IPS DF 4.7 (cell line): ENCODE results near the gene VPS13C.

ENCODE experiments used
- DNase-seq: peaks from one replicate; pipeline ENCODE4 v3.0.0-alpha.2; 2013; ENCODE audit warnings: low spot score; ENCODE audit errors: extremely low read depth

Gene VPS13C

DNA sequence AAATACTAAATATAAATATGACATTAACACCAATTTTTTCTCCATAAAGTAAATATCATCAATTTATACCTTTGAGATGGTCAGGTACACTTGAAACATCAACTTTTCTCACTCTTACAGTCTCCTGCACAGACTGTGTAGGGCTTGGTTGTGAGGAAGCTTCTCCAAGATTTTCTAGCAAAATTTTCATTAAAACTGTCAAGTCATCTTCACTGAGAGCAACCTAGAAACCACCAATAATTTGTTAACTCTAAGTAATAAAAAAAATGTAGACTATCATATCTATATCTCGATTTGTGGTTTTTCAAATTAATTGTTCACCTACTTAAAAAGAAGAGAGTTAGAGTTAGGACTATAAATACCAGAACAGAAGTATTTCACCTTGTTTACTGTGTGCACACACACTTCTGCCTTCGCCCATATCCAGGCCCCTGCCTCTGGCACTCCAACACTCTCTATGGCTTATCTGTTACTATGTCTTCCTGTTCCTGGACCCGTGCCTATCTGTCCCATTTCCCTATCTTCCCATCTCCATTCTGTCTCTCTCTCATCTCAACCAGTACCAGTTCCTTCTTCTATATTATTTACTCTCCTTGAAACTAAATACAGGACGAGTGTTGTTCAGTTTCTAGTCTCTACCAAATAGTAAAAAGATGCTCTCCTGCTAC is 123.6 kb downstream of the VPS13C start:
- DNase-seq = no peak

- DNase-seq = no peak
Observed at GRCh38 chr15:61935493-61935892, 124.8 kb downstream of the VPS13C start.

DNA sequence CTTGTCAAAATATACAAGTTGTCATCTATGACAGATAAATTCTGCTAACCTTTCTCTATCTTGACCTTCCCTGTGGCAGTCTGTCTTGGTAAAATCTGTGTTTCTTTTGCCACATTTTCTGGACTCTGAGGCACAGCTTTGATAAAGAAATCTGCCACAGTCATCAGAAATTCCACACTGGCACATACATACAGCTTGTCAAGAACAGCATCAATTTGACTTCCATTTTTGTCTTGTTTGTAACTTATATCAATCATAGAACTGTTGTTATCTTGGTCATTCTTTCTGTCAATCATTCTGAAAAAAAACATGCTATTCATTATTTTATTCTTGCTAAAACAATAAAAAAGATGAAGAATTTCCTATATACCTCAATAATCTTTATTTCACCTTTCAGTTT is 130.8 kb downstream of the VPS13C start:
- DNase-seq = no peak

DNA sequence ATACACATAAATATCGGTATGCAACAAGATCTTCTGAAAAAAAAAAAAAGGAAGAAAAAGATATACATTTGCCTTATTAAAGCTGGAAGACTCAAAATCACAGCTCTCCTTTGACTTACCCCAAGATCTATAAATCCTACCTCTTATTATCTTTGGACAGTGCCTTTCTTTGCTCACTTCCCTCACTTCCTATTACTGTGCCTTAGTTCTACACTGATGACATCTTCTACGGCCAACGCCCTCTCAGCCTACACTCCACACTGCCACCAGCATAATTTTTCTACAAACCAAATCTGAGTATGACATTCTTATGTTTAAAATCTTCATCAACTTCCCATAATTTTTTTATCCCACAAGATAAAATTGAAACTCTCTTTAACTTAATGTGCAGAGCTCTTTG is 137.1 kb downstream of the VPS13C start:
- DNase-seq = no peak

GRCh38 chr15:61921093-61921492 is 139.2 kb downstream of the VPS13C start:
- DNase-seq = no peak

- no peak for DNase-seq
Observed at GRCh38 chr15:61917457-61917856, 142.8 kb downstream of the VPS13C start.

GRCh38 chr15:61916104-61916503 is 144.1 kb downstream of the VPS13C start:
- no peak for DNase-seq

- no peak for DNase-seq
Observed at GRCh38 chr15:61915640-61916039, 144.6 kb downstream of the VPS13C start.

- DNase-seq = no peak
Observed at GRCh38 chr15:61910839-61911369, 149.3 kb downstream of the VPS13C start.

DNA sequence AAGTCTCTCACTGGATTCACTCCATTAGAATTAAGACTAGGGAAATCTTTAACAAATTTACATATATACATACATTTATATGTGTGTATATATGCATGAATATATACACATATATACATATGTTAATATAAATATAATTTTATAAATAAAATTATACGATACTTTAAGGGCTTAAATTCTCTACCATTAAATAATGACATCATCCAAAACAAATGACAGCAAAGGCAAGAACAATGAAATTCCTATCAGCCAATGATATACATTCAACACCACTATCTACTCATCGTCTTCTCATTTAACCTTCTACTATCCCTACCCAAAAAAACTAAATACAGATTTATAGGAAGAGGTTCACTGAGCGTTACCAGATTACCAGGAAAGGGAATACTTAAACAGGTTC is 152.0 kb downstream of the VPS13C start:
- no peak for DNase-seq

DNA sequence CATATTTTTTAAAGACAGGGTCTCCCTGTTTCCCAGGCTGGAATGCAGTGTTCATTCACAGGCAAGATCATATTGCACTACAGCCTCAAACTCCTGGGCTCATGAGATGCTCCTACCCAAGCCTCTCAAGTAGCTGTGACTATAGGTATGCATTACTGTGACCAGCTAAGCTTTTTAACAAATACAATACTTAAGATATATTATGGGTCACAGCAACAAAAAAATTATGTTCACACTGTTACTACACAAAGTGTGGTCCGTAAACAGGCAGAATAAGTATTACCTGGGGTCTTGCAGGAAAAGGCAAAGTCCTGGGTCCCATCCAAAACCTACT is 152.5 kb downstream of the VPS13C start:
- DNase-seq = no peak

GRCh38 chr15:61906961-61907752 is 153.1 kb downstream of the VPS13C start:
- DNase-seq = no peak

GRCh38 chr15:61893146-61893545 is 167.1 kb downstream of the VPS13C start:
- DNase-seq = no peak

GRCh38 chr15:61892140-61892539 is 168.1 kb downstream of the VPS13C start:
- peak; percentile 14 for DNase-seq

GRCh38 chr15:61890106-61890505 is 170.1 kb downstream of the VPS13C start:
- no peak for DNase-seq

DNA sequence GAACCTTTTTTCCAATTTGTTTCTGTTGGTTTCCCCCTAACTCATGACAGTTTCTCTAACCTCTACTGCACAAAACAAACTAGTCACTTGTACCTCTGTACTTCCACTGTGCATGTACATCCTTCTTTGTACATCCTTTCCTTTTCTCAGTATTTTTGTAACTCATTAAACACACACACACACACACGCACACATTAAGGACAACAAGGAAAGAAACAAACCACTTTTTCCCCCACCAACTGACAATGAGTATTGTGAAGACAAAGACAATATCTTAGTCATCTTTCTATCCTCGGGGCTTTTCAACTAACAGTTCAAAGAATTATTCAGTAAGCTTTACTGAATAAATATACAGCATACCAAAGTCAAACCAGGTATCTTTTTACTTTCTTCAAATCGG is 170.5 kb downstream of the VPS13C start:
- DNase-seq = no peak

GRCh38 chr15:61888074-61888780 is 172.0 kb downstream of the VPS13C start:
- no peak for DNase-seq

- no peak for DNase-seq
Observed at GRCh38 chr15:61880084-61880483, 180.2 kb downstream of the VPS13C start.

- no peak for DNase-seq
Observed at GRCh38 chr15:61879219-61879618, 181.0 kb downstream of the VPS13C start.

DNA sequence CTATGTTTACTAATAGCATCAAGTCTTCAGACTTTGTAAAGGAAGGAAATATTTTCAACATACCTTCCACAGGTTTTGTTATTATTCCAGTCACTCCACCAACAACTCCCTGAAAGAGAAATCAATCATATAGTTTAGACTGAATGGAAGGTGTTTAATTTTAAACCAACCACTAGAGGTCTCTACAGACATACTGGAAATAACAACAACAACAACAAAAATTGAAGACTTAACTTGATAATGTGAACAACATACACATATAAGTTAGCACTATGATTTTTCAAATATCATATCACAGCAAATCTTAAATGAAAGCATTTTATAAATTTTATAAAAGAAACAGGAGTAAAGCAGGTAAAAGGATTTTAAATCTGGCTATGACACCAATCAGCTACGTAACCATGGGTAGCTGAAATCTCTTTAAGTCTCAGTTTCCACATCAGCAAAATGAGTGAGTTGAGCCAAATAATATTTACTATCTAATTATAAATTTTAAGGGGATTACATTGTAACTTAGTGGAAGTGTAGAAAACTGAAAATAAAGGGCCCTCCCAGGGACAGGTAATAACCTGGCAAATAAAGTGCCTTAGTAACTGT is 188.2 kb downstream of the VPS13C start:
- DNase-seq = no peak

DNA sequence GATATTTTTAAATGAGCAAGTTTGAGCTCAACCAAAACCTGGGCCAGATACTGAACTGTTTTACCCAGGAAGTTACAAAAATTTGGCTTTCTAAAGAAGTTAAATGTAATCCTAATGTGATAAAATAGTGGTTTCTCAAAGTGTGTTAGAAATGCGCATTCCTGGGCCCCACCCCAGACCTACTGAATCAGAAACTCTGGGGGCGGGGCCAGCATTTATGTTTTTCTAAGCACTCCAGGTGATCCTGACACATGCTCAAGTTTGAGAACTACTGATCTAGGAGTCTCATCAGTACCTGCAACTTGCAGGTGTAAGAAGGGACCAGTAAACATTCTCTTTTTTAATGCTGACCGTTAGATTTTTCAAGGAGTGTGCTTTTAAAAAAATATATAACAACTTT is 190.6 kb downstream of the VPS13C start:
- no peak for DNase-seq

DNA sequence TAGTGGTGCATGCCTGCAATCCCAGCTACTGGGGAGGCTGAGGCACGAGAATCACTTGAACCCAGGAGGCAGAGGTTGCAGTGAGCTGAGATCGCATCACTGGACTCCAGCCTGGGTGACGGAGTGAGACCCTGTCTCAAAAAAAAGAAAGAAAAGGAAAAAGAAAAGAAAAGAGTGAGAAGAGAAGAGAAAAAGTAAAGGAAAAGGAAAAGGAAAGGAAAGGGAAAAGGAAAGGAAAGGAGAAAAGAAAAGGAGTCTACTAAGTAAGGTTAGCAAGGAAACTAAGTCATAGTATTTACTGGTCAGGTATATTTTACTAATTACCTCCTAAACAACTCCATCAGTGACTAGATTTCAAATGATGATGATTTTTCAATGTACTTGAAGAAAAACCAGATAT is 198.3 kb downstream of the VPS13C start:
- DNase-seq = no peak
